HL-60 (cell line): ENCODE results near the gene ARMC10.
"Not testable (repeated sequence)": the region's sequence is repeated elsewhere in the genome, so short reads cannot be mapped to it uniquely, and the experiment has no call there.

Experiments
- DNase-seq, 2 experiments: peaks; one replicate each; pipeline ENCODE4 v3.0.0-alpha.2; 2010 to 2020; ENCODE audit warnings: low read depth in 1 of 2, low spot score in 1 of 2
- H3K27ac ChIP-seq: fragments of 250-450 bp; sonication (Bioruptor Pico); replicated peaks from 2 replicates; pipeline ENCODE4 v1.5.1; 2020; ENCODE audit warnings: mild to moderate bottlenecking, moderate library complexity
- H3K27me3 ChIP-seq: fragments of 250-450 bp; sonication (Bioruptor Pico); 2 replicates; pipeline ENCODE4 v1.5.1; 2021; ENCODE audit warnings: mild to moderate bottlenecking, moderate library complexity; ENCODE audit not compliant: insufficient read depth, poor library complexity, severe bottlenecking
- H3K4me3 ChIP-seq: replicated peaks from 2 replicates; pipeline ENCODE4 v1.5.1; 2011; ENCODE audit warnings: mild to moderate bottlenecking, control low read depth, low read length; ENCODE audit not compliant: insufficient read depth
- GABPA ChIP-seq: IDR thresholded peaks from 2 replicates; pipeline ENCODE4 v1.6.1; 2012; ENCODE audit warnings: low read depth
- POLR2AphosphoS5 ChIP-seq: IDR thresholded peaks from 2 replicates; pipeline ENCODE4 v1.6.1; 2012; ENCODE audit warnings: low read depth
- REST ChIP-seq: IDR thresholded peaks from 2 replicates; pipeline ENCODE4 v1.6.1; 2012; ENCODE audit warnings: low read depth; ENCODE audit not compliant: insufficient replicate concordance
- SPI1 ChIP-seq: IDR thresholded peaks from 2 replicates; pipeline ENCODE4 v1.6.1; 2012; ENCODE audit warnings: low read depth, mild to moderate bottlenecking, borderline replicate concordance
- TF ChIP-seq, protein P1 (sequence below): IDR thresholded peaks from one replicate; pipeline ENCODE4 v1.5.1; 2011; ENCODE audit warnings: low read length, control low read depth, inconsistent platforms; ENCODE audit not compliant: insufficient read depth

The ARMC10 gene

DNA sequence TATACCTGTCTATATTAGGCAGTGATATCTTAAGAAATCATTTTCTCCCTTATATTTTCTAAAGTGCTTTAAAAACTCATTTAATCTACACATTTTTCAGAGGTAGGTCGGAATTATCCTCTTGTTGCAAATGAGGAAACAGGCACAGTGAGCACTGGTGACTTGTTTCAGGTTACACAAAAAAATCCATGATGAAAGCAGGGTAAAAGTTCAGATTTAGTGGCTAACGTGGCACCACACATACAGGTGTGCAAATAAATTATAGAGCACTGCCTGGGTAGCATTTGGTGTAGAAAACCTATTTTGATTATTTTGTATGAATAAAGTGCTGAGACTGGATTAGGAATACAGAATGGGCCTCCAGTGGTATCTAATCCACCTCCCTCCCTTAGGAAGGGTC lies 26.6 kb downstream of the ARMC10 start:
- Histone ChIP-seq H3K4me3 (no peak overlapping the region), H3K27me3 (no peaks in the 10 kb centered on the region), H3K27ac (no peak overlapping the region)
- no peak for DNase-seq
- TF ChIP-seq REST (no peak), SPI1 (no peak), POLR2AphosphoS5 (no peak), GABPA (no peak)
- TF ChIP-seq, protein P1, sequence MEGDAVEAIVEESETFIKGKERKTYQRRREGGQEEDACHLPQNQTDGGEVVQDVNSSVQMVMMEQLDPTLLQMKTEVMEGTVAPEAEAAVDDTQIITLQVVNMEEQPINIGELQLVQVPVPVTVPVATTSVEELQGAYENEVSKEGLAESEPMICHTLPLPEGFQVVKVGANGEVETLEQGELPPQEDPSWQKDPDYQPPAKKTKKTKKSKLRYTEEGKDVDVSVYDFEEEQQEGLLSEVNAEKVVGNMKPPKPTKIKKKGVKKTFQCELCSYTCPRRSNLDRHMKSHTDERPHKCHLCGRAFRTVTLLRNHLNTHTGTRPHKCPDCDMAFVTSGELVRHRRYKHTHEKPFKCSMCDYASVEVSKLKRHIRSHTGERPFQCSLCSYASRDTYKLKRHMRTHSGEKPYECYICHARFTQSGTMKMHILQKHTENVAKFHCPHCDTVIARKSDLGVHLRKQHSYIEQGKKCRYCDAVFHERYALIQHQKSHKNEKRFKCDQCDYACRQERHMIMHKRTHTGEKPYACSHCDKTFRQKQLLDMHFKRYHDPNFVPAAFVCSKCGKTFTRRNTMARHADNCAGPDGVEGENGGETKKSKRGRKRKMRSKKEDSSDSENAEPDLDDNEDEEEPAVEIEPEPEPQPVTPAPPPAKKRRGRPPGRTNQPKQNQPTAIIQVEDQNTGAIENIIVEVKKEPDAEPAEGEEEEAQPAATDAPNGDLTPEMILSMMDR, result no peak

GRCh38 chr7:103106005-103106702 lies 31.2 kb downstream of the ARMC10 start:
- H3K27me3 ChIP-seq, result no peaks in the 10 kb centered on the region
- H3K27ac ChIP-seq, result no peak overlapping the region
- no peak overlapping the region for H3K4me3 ChIP-seq
- TF ChIP-seq SPI1, result no peak
- TF ChIP-seq, protein P1, result no peak
- TF ChIP-seq REST, result no peak
- no peak for TF ChIP-seq POLR2AphosphoS5
- TF ChIP-seq GABPA, result no peak
- DNase-seq, result no peak

DNA sequence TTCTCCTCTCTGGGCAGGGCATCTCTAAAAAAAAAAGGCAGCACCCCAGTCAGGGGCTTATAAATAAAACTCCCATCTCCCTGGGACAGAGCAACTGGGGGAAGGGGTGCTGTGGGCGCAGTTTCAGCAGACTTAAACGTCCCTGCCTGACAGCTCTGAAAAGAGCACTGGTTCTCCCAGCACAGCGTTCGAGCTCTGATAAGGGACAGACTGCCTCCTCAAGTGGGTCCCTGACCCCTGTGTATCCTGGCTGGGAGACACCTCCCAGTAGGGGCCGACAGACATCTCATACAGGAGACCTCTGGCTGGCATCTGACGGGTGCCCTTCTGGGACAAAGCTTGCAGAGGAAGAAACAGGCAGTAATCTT lies 31.7 kb downstream of the ARMC10 start:
- not testable (repeated sequence) for H3K27me3 ChIP-seq, H3K4me3 ChIP-seq, H3K27ac ChIP-seq, DNase-seq

- H3K4me3 ChIP-seq, result no peak overlapping the region
- no peak for DNase-seq
- H3K27me3 ChIP-seq, result no peaks in the 10 kb centered on the region
- TF ChIP-seq GABPA (no peak), REST (no peak), SPI1 (no peak), POLR2AphosphoS5 (no peak)
- TF ChIP-seq, protein P1, result no peak
- no peak overlapping the region for H3K27ac ChIP-seq
Observed at GRCh38 chr7:103113164-103113563, 38.2 kb downstream of the ARMC10 start.
